ENCODE results near the gene TCN2. TPM values are rescaled to one million over a fixed set of nuclear protein-coding genes. Genes with fewer than 3 reads are reported as not detected.

Gene TCN2
- total RNA-seq, 6 experiments from 2014 or later: 2.3 to 3.2 (median 2.9) TPM

DNA sequence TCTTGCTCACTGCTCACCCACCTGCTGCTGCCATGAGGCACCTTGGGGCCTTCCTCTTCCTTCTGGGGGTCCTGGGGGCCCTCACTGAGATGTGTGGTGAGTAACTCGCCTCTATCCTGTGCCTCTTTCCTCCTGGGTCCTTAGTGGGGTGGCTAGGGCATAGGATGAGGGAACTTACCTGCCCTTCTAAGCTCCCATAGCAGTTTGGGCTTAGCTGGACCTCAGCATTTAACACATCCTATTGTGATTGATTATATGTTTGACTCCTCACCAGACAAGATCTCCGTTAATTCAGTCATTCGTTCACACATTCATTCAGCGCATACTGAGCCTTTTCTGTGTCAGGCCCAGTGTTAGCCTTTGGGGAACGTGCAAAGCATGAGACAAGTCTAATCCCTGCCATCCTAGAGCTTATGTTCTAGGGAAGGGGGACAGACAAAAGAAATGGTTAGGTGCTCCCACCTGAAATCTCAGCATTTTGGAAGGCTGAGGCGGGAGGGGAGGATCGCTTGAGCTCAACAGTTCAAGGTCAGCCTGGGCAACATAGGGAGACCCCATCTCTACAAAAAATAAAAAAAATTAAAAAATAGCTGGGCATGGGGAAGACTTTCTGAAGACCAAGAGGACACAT is 441 bp downstream of the TCN2 start:
- peak overlapping the region; percentile 88 for H3K4me3 Mint-ChIP-seq
- H3K4me1 Mint-ChIP-seq (ENCODE audit: low read depth): peaks cover 55% of the 10 kb centered on the region
- DNase-seq: no peak
- TF ChIP-seq, protein P1, sequence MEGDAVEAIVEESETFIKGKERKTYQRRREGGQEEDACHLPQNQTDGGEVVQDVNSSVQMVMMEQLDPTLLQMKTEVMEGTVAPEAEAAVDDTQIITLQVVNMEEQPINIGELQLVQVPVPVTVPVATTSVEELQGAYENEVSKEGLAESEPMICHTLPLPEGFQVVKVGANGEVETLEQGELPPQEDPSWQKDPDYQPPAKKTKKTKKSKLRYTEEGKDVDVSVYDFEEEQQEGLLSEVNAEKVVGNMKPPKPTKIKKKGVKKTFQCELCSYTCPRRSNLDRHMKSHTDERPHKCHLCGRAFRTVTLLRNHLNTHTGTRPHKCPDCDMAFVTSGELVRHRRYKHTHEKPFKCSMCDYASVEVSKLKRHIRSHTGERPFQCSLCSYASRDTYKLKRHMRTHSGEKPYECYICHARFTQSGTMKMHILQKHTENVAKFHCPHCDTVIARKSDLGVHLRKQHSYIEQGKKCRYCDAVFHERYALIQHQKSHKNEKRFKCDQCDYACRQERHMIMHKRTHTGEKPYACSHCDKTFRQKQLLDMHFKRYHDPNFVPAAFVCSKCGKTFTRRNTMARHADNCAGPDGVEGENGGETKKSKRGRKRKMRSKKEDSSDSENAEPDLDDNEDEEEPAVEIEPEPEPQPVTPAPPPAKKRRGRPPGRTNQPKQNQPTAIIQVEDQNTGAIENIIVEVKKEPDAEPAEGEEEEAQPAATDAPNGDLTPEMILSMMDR (IDR thresholded peaks at IDR 0.05): no peak
- H3K27me3 Mint-ChIP-seq (ENCODE audit: insufficient read depth): no peaks in the 10 kb centered on the region; the same call in 1 of the 2 replicates
- no peaks in the 10 kb centered on the region for H3K9me3 Mint-ChIP-seq
- H3K27ac Mint-ChIP-seq: peak overlapping the region; percentile 88
- no peaks in the 10 kb centered on the region for H3K36me3 Mint-ChIP-seq (ENCODE audit: low read depth)

DNA sequence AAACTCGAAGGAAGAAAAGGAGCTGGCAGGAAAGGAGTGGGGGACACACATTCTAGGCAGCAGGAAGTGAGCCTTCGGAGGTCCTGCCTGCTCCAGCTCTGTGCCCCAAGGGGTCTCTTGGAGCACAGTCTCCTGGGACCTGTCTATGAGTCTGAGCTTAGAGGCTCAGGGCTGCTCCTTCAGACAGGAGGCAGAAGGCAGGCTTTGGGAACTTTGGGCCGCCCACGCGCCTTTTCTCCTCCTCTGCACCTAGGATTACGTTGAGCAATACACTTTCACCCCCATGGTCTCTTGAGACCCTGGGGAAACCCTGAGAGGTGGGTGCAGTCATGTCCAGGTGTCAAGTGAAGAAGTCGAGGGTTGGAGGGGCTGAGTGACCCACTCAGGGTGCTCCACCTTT is 965 bp downstream of the TCN2 start:
- H3K4me3 Mint-ChIP-seq: no peak overlapping the region
- H3K4me1 Mint-ChIP-seq (ENCODE audit: low read depth): peaks cover 55% of the 10 kb centered on the region
- no peaks in the 10 kb centered on the region for H3K36me3 Mint-ChIP-seq (ENCODE audit: low read depth)
- TF ChIP-seq, protein P1 (IDR thresholded peaks at IDR 0.05): no peak
- no peaks in the 10 kb centered on the region for H3K9me3 Mint-ChIP-seq
- H3K27me3 Mint-ChIP-seq (ENCODE audit: insufficient read depth): no peaks in the 10 kb centered on the region; the same call in 1 of the 2 replicates
- DNase-seq: no peak
- H3K27ac Mint-ChIP-seq: no peak overlapping the region

GRCh38 chr22:30609260-30610185 is 2.5 kb downstream of the TCN2 start:
- H3K27ac Mint-ChIP-seq: peak overlapping the region; percentile 84
- H3K9me3 Mint-ChIP-seq: no peaks in the 10 kb centered on the region
- no peaks in the 10 kb centered on the region; the same call in 1 of the 2 replicates for H3K27me3 Mint-ChIP-seq (ENCODE audit: insufficient read depth)
- H3K4me1 Mint-ChIP-seq (ENCODE audit: low read depth): peaks cover 55% of the 10 kb centered on the region
- peak overlapping the region; percentile 58 for H3K4me3 Mint-ChIP-seq
- TF ChIP-seq, protein P1 (IDR thresholded peaks at IDR 0.05): no peak
- DNase-seq: peak; percentile 74
- no peaks in the 10 kb centered on the region for H3K36me3 Mint-ChIP-seq (ENCODE audit: low read depth)

GRCh38 chr22:30610299-30610698 is 3.3 kb downstream of the TCN2 start:
- no peak overlapping the region; the same call in 1 of the 2 replicates for H3K27ac Mint-ChIP-seq
- H3K4me3 Mint-ChIP-seq: no peak overlapping the region
- H3K36me3 Mint-ChIP-seq (ENCODE audit: low read depth): no peaks in the 10 kb centered on the region

GRCh38 chr22:30611197-30611596 is 4.2 kb downstream of the TCN2 start:
- TF ChIP-seq, protein P1 (IDR thresholded peaks at IDR 0.05): no peak
- Mint-ChIP-seq H3K27me3 (ENCODE audit: insufficient read depth) (no peaks in the 10 kb centered on the region; the same call in 1 of the 2 replicates), H3K4me1 (ENCODE audit: low read depth) (peaks cover 45% of the 10 kb centered on the region), H3K9me3 (no peaks in the 10 kb centered on the region), H3K36me3 (ENCODE audit: low read depth) (no peaks in the 10 kb centered on the region), H3K27ac (no peak overlapping the region), H3K4me3 (no peak overlapping the region)
- DNase-seq: peak; percentile 46

More at GRCh38 chr22:30610299-30610698, 3.3 kb downstream of the TCN2 start:
- no peaks in the 10 kb centered on the region; the same call in 1 of the 2 replicates for H3K27me3 Mint-ChIP-seq (ENCODE audit: insufficient read depth)
- TF ChIP-seq, protein P1 (IDR thresholded peaks at IDR 0.05): no peak
- DNase-seq: no peak
- peaks cover 54% of the 10 kb centered on the region for H3K4me1 Mint-ChIP-seq (ENCODE audit: low read depth)
- H3K9me3 Mint-ChIP-seq: no peaks in the 10 kb centered on the region
